Activated T-cell treated with anti-CD3 and anti-CD28 coated beads, Interleukin-2, amount 50 U/mL, for 1 hour (primary cell): ENCODE data around the gene UCK1.

Source experiments
- DNase-seq: peaks from one replicate; pipeline ENCODE4 v3.0.0-alpha.2; 2020

UCK1 gene

GRCh38 chr9:131530920-131531832 lies at the start of gene UCK1:
Gene UCK1 (minus strand): TSS chr9:131531263. CDS start chr9:131531174, 89 bp downstream.
- DNase-seq: peak; percentile 77

- no peak for DNase-seq
These were observed 49.3 kb upstream of the UCK1 start for GRCh38 chr9:131580358-131580757.

GRCh38 chr9:131579789-131580211 lies 48.7 kb upstream of the UCK1 start:
- DNase-seq: no peak

- peak; percentile 59 for DNase-seq
These were observed 47.9 kb upstream of the UCK1 start for GRCh38 chr9:131578731-131579504.

GRCh38 chr9:131578021-131578420 lies 47.0 kb upstream of the UCK1 start:
- no peak for DNase-seq

GRCh38 chr9:131577005-131578000 lies 46.2 kb upstream of the UCK1 start:
- no peak for DNase-seq

GRCh38 chr9:131575946-131576853 lies 45.1 kb upstream of the UCK1 start:
- DNase-seq: no peak

- no peak for DNase-seq
These were observed 43.9 kb upstream of the UCK1 start for GRCh38 chr9:131574730-131575640.

GRCh38 chr9:131567910-131568309 lies 36.8 kb upstream of the UCK1 start:
- no peak for DNase-seq

- DNase-seq: no peak
These were observed 35.1 kb upstream of the UCK1 start for GRCh38 chr9:131566158-131566557.

GRCh38 chr9:131565369-131565768 lies 34.3 kb upstream of the UCK1 start:
- no peak for DNase-seq

- no peak for DNase-seq
These were observed 31.2 kb upstream of the UCK1 start for GRCh38 chr9:131562032-131562959.

GRCh38 chr9:131559421-131560000 lies 28.4 kb upstream of the UCK1 start:
- no peak for DNase-seq

GRCh38 chr9:131557855-131558548 lies 26.9 kb upstream of the UCK1 start:
- DNase-seq: no peak

GRCh38 chr9:131555841-131556673 lies 25.0 kb upstream of the UCK1 start:
- DNase-seq: no peak

- no peak for DNase-seq
These were observed 23.8 kb upstream of the UCK1 start for GRCh38 chr9:131554843-131555351.
